ENCODE results near the gene MYH9. TPM values are rescaled to one million over a fixed set of nuclear protein-coding genes. Genes with fewer than 3 reads are reported as not detected.

Gene MYH9
- total and polyA plus RNA-seq, 7 experiments from 2014 or later: 95.5 to 900 (median 661) TPM

DNA sequence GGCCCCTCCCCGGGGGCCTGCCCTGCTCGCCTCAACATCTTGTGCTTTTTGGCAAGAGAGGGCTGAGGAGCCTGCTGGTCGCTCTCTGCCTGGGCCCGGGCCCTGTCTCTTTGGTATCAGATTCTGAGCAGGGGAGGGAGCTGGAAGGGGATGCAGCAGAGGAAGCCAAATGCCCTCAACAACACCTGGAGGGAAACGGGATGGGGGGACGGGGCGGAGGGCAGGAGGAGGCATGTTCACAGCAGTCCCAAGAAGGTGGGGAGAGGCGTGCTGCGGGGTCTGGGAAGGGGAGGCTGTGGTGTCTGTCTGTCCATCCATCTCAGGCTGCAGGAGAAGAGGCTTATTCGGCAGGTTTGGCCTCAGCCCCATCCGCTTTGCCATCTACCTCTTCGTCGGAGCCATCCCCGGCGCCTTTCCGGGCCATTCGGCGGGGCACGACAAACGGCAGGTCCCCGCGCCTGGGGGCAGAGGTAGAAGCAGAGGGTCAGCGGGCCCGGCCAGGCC is 105.4 kb downstream of the MYH9 start:
- no peak overlapping the region for H3K4me3 ChIP-seq (ENCODE audit: low read length)
- Mint-ChIP-seq H3K27ac (peak overlapping the region in 1 of 9 donors; percentile 14), H3K4me3 (no peak overlapping the region), H3K27me3 (no peaks in the 10 kb centered on the region), H3K4me1 (peaks cover 7 to 20% (median 19%) of the 10 kb centered on the region in 7 donors), H3K9me3 (peaks cover 0 to 23% (median 0%) of the 10 kb centered on the region in 11 donors), H3K36me3 (peaks cover 14 to 48% (median 22%) of the 10 kb centered on the region in 5 donors)
- no peak for DNase-seq
- no peaks in the 10 kb centered on the region for H3K9me3 ChIP-seq (ENCODE audit: control insufficient read depth in 2 of 3, low read length in 3 of 3)
- H3K27me3 ChIP-seq (ENCODE audit: control insufficient read depth in 2 of 2, insufficient read depth in 2 of 2, low read length in 2 of 2): no peaks in the 10 kb centered on the region
- POLR2A ChIA-PET: interaction anchor here (0.8 kb wide), 1 partner anchor 29 kb away, joined by 3 read pairs; the partner anchor contains the start of gene APOL1
- H3K4me1 ChIP-seq (ENCODE audit: control insufficient read depth in 2 of 2, insufficient read depth in 2 of 2, low read length in 2 of 2): peaks cover 15 to 23% of the 10 kb centered on the region in 2 donors
- peaks cover 38 to 68% (median 38%) of the 10 kb centered on the region in 3 experiments for H3K36me3 ChIP-seq (ENCODE audit: control insufficient read depth in 2 of 3, insufficient read depth in 3 of 3, low read length in 3 of 3)
- intact Hi-C loops (cut with micrococcal nuclease): no loop called here
- no peak overlapping the region for H3K27ac ChIP-seq (ENCODE audit: low read depth, low read length)
- CTCF ChIA-PET: no interaction called here
- no peak for ATAC-seq

GRCh38 chr22:36281781-36282327 is 105.9 kb downstream of the MYH9 start:
- H3K27ac Mint-ChIP-seq: peak overlapping the region in 5 of 9 donors; percentile 34 to 82 (median 72)
- intact Hi-C loops (cut with micrococcal nuclease): no loop called here
- Histone ChIP-seq H3K4me1 (ENCODE audit: control insufficient read depth in 2 of 2, insufficient read depth in 2 of 2, low read length in 2 of 2) (peaks cover 15 to 21% of the 10 kb centered on the region in 2 donors), H3K9me3 (ENCODE audit: control insufficient read depth in 2 of 3, low read length in 3 of 3) (no peaks in the 10 kb centered on the region), H3K27ac (ENCODE audit: low read depth, low read length) (no peak overlapping the region), H3K4me3 (ENCODE audit: low read length) (no peak overlapping the region), H3K36me3 (ENCODE audit: control insufficient read depth in 2 of 3, insufficient read depth in 3 of 3, low read length in 3 of 3) (peaks cover 34 to 63% (median 34%) of the 10 kb centered on the region in 3 experiments), H3K27me3 (ENCODE audit: control insufficient read depth in 2 of 2, insufficient read depth in 2 of 2, low read length in 2 of 2) (no peaks in the 10 kb centered on the region)
- ChIA-PET POLR2A (interaction anchor here (1.4 kb wide), 1 partner anchor 11 kb away, joined by 5 read pairs; no protein-coding TSS in a partner anchor), CTCF (interaction anchor here (0.6 kb wide), 1 partner anchor 15 kb away, joined by 3 read pairs; no protein-coding TSS in a partner anchor)
- peaks cover 0 to 23% (median 0%) of the 10 kb centered on the region in 11 donors for H3K9me3 Mint-ChIP-seq
- H3K27me3 Mint-ChIP-seq: no peaks in the 10 kb centered on the region
- DNase-seq (no peak), ATAC-seq (no peak)
- peaks cover 2 to 20% (median 18%) of the 10 kb centered on the region in 7 donors for H3K4me1 Mint-ChIP-seq
- H3K36me3 Mint-ChIP-seq: peaks cover 11 to 43% (median 18%) of the 10 kb centered on the region in 5 donors
- no peak overlapping the region for H3K4me3 Mint-ChIP-seq

DNA sequence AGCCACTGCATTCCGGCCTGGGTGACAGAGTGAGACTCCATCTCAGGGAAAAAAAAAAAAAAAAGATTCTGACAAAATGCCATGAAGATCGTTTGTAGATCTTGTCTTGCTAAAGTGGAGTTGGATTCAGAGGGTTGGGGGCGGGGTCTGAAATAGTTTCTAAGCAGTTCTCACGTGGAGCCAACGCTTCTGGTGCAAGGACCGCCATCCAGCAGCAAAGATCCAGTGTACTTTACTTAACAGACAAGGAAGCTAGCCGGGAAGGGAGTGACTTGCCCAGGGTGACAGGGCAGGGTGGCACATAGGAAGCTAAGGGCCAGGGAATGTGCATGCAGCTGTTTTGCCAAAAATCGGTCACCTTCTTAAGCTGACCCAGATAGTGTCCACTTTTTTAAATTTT is 107.4 kb downstream of the MYH9 start:
- Histone ChIP-seq H3K4me1 (ENCODE audit: control insufficient read depth in 2 of 2, insufficient read depth in 2 of 2, low read length in 2 of 2) (peaks cover 10 to 16% of the 10 kb centered on the region in 2 donors), H3K27ac (ENCODE audit: low read depth, low read length) (no peak overlapping the region), H3K4me3 (ENCODE audit: low read length) (no peak overlapping the region), H3K27me3 (ENCODE audit: control insufficient read depth in 2 of 2, insufficient read depth in 2 of 2, low read length in 2 of 2) (no peaks in the 10 kb centered on the region), H3K9me3 (ENCODE audit: control insufficient read depth in 2 of 3, low read length in 3 of 3) (no peaks in the 10 kb centered on the region), H3K36me3 (ENCODE audit: control insufficient read depth in 2 of 3, insufficient read depth in 3 of 3, low read length in 3 of 3) (peaks cover 19 to 48% (median 21%) of the 10 kb centered on the region in 3 experiments)
- intact Hi-C loops (cut with micrococcal nuclease): no loop called here
- H3K9me3 Mint-ChIP-seq: peaks cover 0 to 21% (median 0%) of the 10 kb centered on the region in 11 donors
- peaks cover 8 to 37% (median 12%) of the 10 kb centered on the region in 5 donors for H3K36me3 Mint-ChIP-seq
- peaks cover 0 to 19% (median 13%) of the 10 kb centered on the region in 7 donors for H3K4me1 Mint-ChIP-seq
- no peaks in the 10 kb centered on the region for H3K27me3 Mint-ChIP-seq
- DNase-seq (no peak), ATAC-seq (no peak)
- ChIA-PET CTCF (interaction anchor here (0.8 to 1.0 kb wide), 2 partner anchors 9 to 190 kb away, joined by 3 read pairs; no protein-coding TSS in a partner anchor), POLR2A (interaction anchor here (1.0 to 1.4 kb wide), 2 partner anchors 12 to 18 kb away, joined by 3 to 5 read pairs; no protein-coding TSS in a partner anchor)
- peak overlapping the region in 4 of 9 donors; percentile 68 to 89 (median 83) for H3K27ac Mint-ChIP-seq
- H3K4me3 Mint-ChIP-seq: peak overlapping the region in 1 of 10 donors; percentile 58

DNA sequence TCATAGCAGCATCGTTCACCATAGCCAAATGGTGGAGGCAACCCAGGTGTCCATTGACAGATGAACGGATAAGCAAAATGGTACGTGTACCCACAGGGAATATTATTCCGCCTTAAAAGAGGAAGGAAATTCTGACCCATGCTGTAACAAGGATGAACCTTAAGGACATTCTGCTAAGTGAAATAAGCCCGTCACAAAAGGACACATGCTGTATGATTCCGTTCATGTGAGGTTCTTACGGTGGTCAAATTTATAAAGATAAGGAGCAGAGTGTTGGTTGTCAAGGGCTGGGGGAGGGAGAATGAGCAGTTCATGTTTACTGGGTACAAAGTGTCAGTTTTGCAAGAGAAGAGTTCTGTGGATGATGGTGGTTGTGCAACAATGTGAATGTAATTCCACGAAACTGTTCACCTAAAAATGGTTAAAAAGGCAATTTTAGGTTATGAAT is 108.5 kb downstream of the MYH9 start:
- H3K4me3 Mint-ChIP-seq: peak overlapping the region in 1 of 10 donors; percentile 10

DNA sequence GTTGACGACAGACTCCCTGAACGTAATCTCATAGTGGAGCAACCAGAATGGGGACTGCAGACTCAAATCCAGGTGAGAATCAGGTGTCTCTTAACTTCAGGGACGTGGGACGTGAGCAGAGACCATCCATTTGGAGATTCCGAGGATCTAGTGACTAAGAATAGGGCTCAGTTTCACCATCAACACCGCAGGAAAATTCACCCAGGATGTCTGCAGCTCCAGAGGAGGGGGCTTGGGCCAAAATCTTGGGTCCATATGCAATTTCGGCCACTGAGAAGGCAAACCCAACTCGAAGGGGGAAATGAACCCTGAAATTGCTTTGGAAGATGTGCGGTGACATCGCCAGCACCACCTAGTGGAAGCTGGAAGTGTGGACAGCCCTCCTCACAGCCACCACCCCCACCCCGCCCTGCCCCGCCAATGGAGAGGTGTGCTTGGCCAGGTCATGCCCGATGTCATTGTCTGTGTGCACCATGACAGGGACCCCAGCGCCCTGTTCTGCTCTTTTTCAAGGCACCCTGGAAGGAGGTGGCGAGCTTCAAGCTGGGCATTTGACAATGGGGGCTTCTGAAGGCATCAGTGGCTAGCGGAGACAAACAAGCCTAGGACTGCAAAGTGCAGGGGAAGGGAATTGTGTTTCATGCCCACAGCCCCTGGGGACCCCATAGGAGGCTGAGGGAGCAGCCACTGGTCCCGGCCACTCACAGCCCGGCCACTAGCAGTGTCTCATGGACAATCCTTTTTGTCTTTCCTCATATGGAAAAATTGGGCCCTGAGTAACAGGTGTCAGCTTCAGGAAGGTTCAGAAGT is 110.1 kb downstream of the MYH9 start:
- Mint-ChIP-seq H3K27me3 (no peaks in the 10 kb centered on the region), H3K36me3 (peaks cover 7 to 19% (median 8%) of the 10 kb centered on the region in 5 donors), H3K9me3 (peaks cover 0 to 16% (median 0%) of the 10 kb centered on the region in 11 donors), H3K27ac (peak overlapping the region; percentile 31 to 88 (median 63)), H3K4me1 (peaks cover 9 to 24% (median 15%) of the 10 kb centered on the region in 7 donors), H3K4me3 (peak overlapping the region in 3 of 10 donors; percentile 12 to 51 (median 21))
- no peak overlapping the region for H3K27ac ChIP-seq (ENCODE audit: low read depth, low read length)
- ChIA-PET CTCF (interaction anchor here (0.7 to 2.2 kb wide), 12 partner anchors 11 to 200 kb away, joined by 3 to 8 read pairs (median 4); partner anchors contain the start of genes APOL1 and APOL2), POLR2A (interaction anchor here (0.6 to 1.9 kb wide), 7 partner anchors 9 to 125 kb away, joined by 3 to 8 read pairs (median 4); no protein-coding TSS in a partner anchor)
- H3K4me3 ChIP-seq (ENCODE audit: low read length): no peak overlapping the region
- peak; percentile 89 for ATAC-seq
- peaks cover 0 to 21% (median 6%) of the 10 kb centered on the region in 3 experiments for H3K36me3 ChIP-seq (ENCODE audit: control insufficient read depth in 2 of 3, insufficient read depth in 3 of 3, low read length in 3 of 3)
- peaks cover 10 to 16% of the 10 kb centered on the region in 2 donors for H3K4me1 ChIP-seq (ENCODE audit: control insufficient read depth in 2 of 2, insufficient read depth in 2 of 2, low read length in 2 of 2)
- no peaks in the 10 kb centered on the region for H3K27me3 ChIP-seq (ENCODE audit: control insufficient read depth in 2 of 2, insufficient read depth in 2 of 2, low read length in 2 of 2)
- intact Hi-C loops (cut with micrococcal nuclease): loop anchor here (1.0 kb wide), 3 partner anchors 9 to 82 kb away; partner anchors contain the start of gene APOL2 (in 1 of the 2)
- H3K9me3 ChIP-seq (ENCODE audit: control insufficient read depth in 2 of 3, low read length in 3 of 3): no peaks in the 10 kb centered on the region
- peak in 8 of 9 donors; percentile 26 to 66 (median 54) for DNase-seq

More for the DNA sequence above, 108.5 kb downstream of the MYH9 start:
- Histone ChIP-seq H3K4me1 (ENCODE audit: control insufficient read depth in 2 of 2, insufficient read depth in 2 of 2, low read length in 2 of 2) (peaks cover 10 to 16% of the 10 kb centered on the region in 2 donors), H3K27me3 (ENCODE audit: control insufficient read depth in 2 of 2, insufficient read depth in 2 of 2, low read length in 2 of 2) (no peaks in the 10 kb centered on the region), H3K9me3 (ENCODE audit: control insufficient read depth in 2 of 3, low read length in 3 of 3) (no peaks in the 10 kb centered on the region), H3K36me3 (ENCODE audit: control insufficient read depth in 2 of 3, insufficient read depth in 3 of 3, low read length in 3 of 3) (peaks cover 8 to 37% (median 10%) of the 10 kb centered on the region in 3 experiments), H3K4me3 (ENCODE audit: low read length) (no peak overlapping the region), H3K27ac (ENCODE audit: low read depth, low read length) (no peak overlapping the region)
- Mint-ChIP-seq H3K4me1 (peaks cover 9 to 24% (median 13%) of the 10 kb centered on the region in 7 donors), H3K27me3 (no peaks in the 10 kb centered on the region), H3K36me3 (peaks cover 8 to 30% (median 12%) of the 10 kb centered on the region in 5 donors), H3K9me3 (peaks cover 0 to 21% (median 0%) of the 10 kb centered on the region in 11 donors), H3K27ac (peak overlapping the region in 5 of 9 donors; percentile 2 to 66 (median 25))
- intact Hi-C loops (cut with micrococcal nuclease): no loop called here
- no peak for DNase-seq
- POLR2A ChIA-PET: interaction anchor here (1.2 to 1.9 kb wide), 2 partner anchors 10 to 126 kb away, joined by 3 to 8 read pairs; no protein-coding TSS in a partner anchor
- no peak for ATAC-seq
- CTCF ChIA-PET: interaction anchor here (0.7 to 2.2 kb wide), 3 partner anchors 13 to 40 kb away, joined by 3 to 8 read pairs (median 4); partner anchors contain the start of gene APOL2

GRCh38 chr22:36274531-36274930 is 113.2 kb downstream of the MYH9 start:
- DNase-seq: no peak
- H3K36me3 ChIP-seq (ENCODE audit: control insufficient read depth in 2 of 3, insufficient read depth in 3 of 3, low read length in 3 of 3): no peaks in the 10 kb centered on the region
- CTCF ChIA-PET: interaction anchor here (0.5 to 1.5 kb wide), 4 partner anchors 14 to 210 kb away, joined by 3 to 4 read pairs (median 3); partner anchors contain the start of gene APOL2
- H3K4me3 ChIP-seq (ENCODE audit: low read length): no peak overlapping the region
- H3K4me1 Mint-ChIP-seq: peaks cover 9 to 24% (median 17%) of the 10 kb centered on the region in 7 donors
- peaks cover 0 to 10% (median 0%) of the 10 kb centered on the region in 11 donors for H3K9me3 Mint-ChIP-seq
- intact Hi-C loops (cut with micrococcal nuclease): no loop called here
- H3K4me1 ChIP-seq (ENCODE audit: control insufficient read depth in 2 of 2, insufficient read depth in 2 of 2, low read length in 2 of 2): peaks cover 10 to 16% of the 10 kb centered on the region in 2 donors
- ATAC-seq: no peak
- H3K27ac ChIP-seq (ENCODE audit: low read depth, low read length): no peak overlapping the region
- H3K27me3 ChIP-seq (ENCODE audit: control insufficient read depth in 2 of 2, insufficient read depth in 2 of 2, low read length in 2 of 2): no peaks in the 10 kb centered on the region
- no peaks in the 10 kb centered on the region for H3K27me3 Mint-ChIP-seq
- peak overlapping the region in 2 of 9 donors; percentile 10 to 65 for H3K27ac Mint-ChIP-seq
- POLR2A ChIA-PET: no interaction called here
- peaks cover 0 to 6% (median 0%) of the 10 kb centered on the region in 5 donors for H3K36me3 Mint-ChIP-seq
- H3K9me3 ChIP-seq (ENCODE audit: control insufficient read depth in 2 of 3, low read length in 3 of 3): no peaks in the 10 kb centered on the region
- H3K4me3 Mint-ChIP-seq: no peak overlapping the region
